HepG2 (cell line): ENCODE results near the gene UBE2N. TPM values are rescaled to one million over a fixed set of nuclear protein-coding genes. Genes with fewer than 3 reads are reported as not detected.

Source experiments
- BRD4 ChIP-seq: sonication (generic); formaldehyde crosslinking; IDR thresholded peaks from 2 replicates; pipeline ENCODE4 v1.4.0; 2020; ENCODE audit warnings: missing genetic modification reagents
- CAMTA2 ChIP-seq: sonication (generic); formaldehyde crosslinking; IDR thresholded peaks from 2 replicates; pipeline ENCODE4 v1.4.0; 2020; ENCODE audit warnings: mild to moderate bottlenecking, missing genetic modification reagents, borderline replicate concordance
- DBP ChIP-seq: sonication (generic); formaldehyde crosslinking; IDR thresholded peaks from 2 replicates; pipeline ENCODE4 v1.4.0; 2020; ENCODE audit warnings: missing genetic modification reagents; ENCODE audit errors: not compliant biosample characterization
- EP300 ChIP-seq, 3 experiments: sonication (generic) in 1 of 3; formaldehyde crosslinking in 1 of 3; IDR thresholded peaks; 2 replicates each; pipeline versions ENCODE4 v1.5.1 to v1.6.1; 2011 to 2020; ENCODE audit warnings: low read depth in 2 of 3, low read length in 2 of 3, borderline replicate concordance in 1 of 3, improper control_type of control experiment in 1 of 3, mild to moderate bottlenecking in 1 of 3, missing genetic modification reagents in 1 of 3, moderate library complexity in 1 of 3
- HNF4G ChIP-seq, 2 experiments: sonication (generic) in 1 of 2; formaldehyde crosslinking in 1 of 2; IDR thresholded peaks; 2 replicates each; pipeline versions ENCODE4 v1.4.0 to v1.6.1; 2011 to 2020; ENCODE audit warnings: borderline replicate concordance in 2 of 2, low read depth in 2 of 2, mild to moderate bottlenecking in 2 of 2, low read length in 1 of 2, missing genetic modification reagents in 1 of 2, moderate library complexity in 1 of 2
- MIER3 ChIP-seq: IDR thresholded peaks from 2 replicates; pipeline ENCODE4 v1.6.1; 2016; ENCODE audit warnings: missing compliant biosample characterization, borderline replicate concordance
- NCOA1 ChIP-seq: sonication (generic); formaldehyde crosslinking; IDR thresholded peaks from 2 replicates; pipeline ENCODE4 v1.9.0; 2021; ENCODE audit warnings: missing genetic modification reagents
- NFKBIZ ChIP-seq: IDR thresholded peaks from 2 replicates; pipeline ENCODE4 v1.6.1; 2018; ENCODE audit warnings: missing genetic modification reagents, missing compliant biosample characterization
- NKX3-1 ChIP-seq: sonication (generic); formaldehyde crosslinking; IDR thresholded peaks from 2 replicates; pipeline ENCODE4 v1.5.0; 2020; ENCODE audit warnings: missing genetic modification reagents
- PAX8 ChIP-seq: sonication (generic); formaldehyde crosslinking; IDR thresholded peaks from 2 replicates; pipeline ENCODE4 v1.8.0; 2022; ENCODE audit warnings: mild to moderate bottlenecking, missing genetic modification reagents, borderline replicate concordance
- RORA ChIP-seq: sonication (generic); formaldehyde crosslinking; IDR thresholded peaks from 2 replicates; pipeline ENCODE4 v1.5.0; 2020; ENCODE audit warnings: mild to moderate bottlenecking, missing genetic modification reagents, moderate library complexity
- SKI ChIP-seq: fragments of 450-650 bp; IDR thresholded peaks from one replicate; pipeline ENCODE4 v1.6.1; 2018; ENCODE audit warnings: mild to moderate bottlenecking; ENCODE audit not compliant: partially characterized antibody
- THYN1 ChIP-seq: sonication (generic); formaldehyde crosslinking; IDR thresholded peaks from 2 replicates; pipeline ENCODE4 v1.8.1; 2023; ENCODE audit warnings: low read depth, mild to moderate bottlenecking, moderate library complexity, missing genetic modification reagents, borderline replicate concordance
- ZNF274 ChIP-seq: sonication (generic); formaldehyde crosslinking; IDR thresholded peaks from 2 replicates; pipeline ENCODE4 v1.5.1; 2020; ENCODE audit warnings: mild to moderate bottlenecking, missing genetic modification reagents
- ZNF276 ChIP-seq: sonication (generic); formaldehyde crosslinking; IDR thresholded peaks from 2 replicates; pipeline ENCODE4 v1.4.0; 2020; ENCODE audit warnings: mild to moderate bottlenecking, low read depth, missing genetic modification reagents
- ZNF512B ChIP-seq: sonication (generic); formaldehyde crosslinking; IDR thresholded peaks from 2 replicates; pipeline ENCODE4 v1.5.1; 2020; ENCODE audit warnings: missing genetic modification reagents, mild to moderate bottlenecking, borderline replicate concordance
- ZNF761 ChIP-seq: sonication (generic); formaldehyde crosslinking; conservative IDR thresholded peaks from 2 replicates; pipeline ENCODE4 v1.4.0; 2020; ENCODE audit warnings: mild to moderate bottlenecking, missing genetic modification reagents
- ZNF775 ChIP-seq: sonication (generic); formaldehyde crosslinking; IDR thresholded peaks from 2 replicates; pipeline ENCODE4 v1.4.0; 2020; ENCODE audit warnings: missing genetic modification reagents, mild to moderate bottlenecking, moderate library complexity, borderline replicate concordance
- polyA plus RNA-seq, 8 experiments: library from polyadenylated mRNA; depleted of rRNA in 3 of 8; stranded (reverse) in 7 of 8; unstranded in 1 of 8; fragments of >200 nt; fragmentation: Illumina TruSeq in 4 of 8; extraction: Trizol in 4 of 8; gene quantifications; 2 replicates each; pipeline versions ENCODE4 v1.2.1 to v1.2.3, GENCODE V29; 2011 to 2016; ENCODE audit warnings: low read depth in 4 of 8, missing spikeins in 1 of 8, mixed read lengths in 1 of 8; ENCODE audit not compliant: insufficient read depth in 1 of 8
- total RNA-seq, 5 experiments: library from RNA; depleted of rRNA; stranded (reverse); fragments of >200 nt; fragmentation: Illumina TruSeq; extraction: Trizol; gene quantifications; 2 replicates each; pipeline ENCODE4 v1.2.3, GENCODE V29; 2016; ENCODE audit warnings: low read depth in 1 of 5
- TF ChIP-seq, protein P1 (sequence below): IDR thresholded peaks from 2 replicates; pipeline ENCODE4 v1.6.1; 2012; ENCODE audit warnings: inconsistent platforms
- TF ChIP-seq, protein P2 (sequence below): sonication (generic); formaldehyde crosslinking; IDR thresholded peaks from 2 replicates; pipeline ENCODE4 v1.4.0; 2020; ENCODE audit warnings: missing genetic modification reagents, mild to moderate bottlenecking, borderline replicate concordance

UBE2N gene
- total and polyA plus RNA-seq, 2 of the 13 experiments (the other 11 are each of a cell fraction or from before 2014, with no cell fraction given), result 188 to 197 TPM

DNA sequence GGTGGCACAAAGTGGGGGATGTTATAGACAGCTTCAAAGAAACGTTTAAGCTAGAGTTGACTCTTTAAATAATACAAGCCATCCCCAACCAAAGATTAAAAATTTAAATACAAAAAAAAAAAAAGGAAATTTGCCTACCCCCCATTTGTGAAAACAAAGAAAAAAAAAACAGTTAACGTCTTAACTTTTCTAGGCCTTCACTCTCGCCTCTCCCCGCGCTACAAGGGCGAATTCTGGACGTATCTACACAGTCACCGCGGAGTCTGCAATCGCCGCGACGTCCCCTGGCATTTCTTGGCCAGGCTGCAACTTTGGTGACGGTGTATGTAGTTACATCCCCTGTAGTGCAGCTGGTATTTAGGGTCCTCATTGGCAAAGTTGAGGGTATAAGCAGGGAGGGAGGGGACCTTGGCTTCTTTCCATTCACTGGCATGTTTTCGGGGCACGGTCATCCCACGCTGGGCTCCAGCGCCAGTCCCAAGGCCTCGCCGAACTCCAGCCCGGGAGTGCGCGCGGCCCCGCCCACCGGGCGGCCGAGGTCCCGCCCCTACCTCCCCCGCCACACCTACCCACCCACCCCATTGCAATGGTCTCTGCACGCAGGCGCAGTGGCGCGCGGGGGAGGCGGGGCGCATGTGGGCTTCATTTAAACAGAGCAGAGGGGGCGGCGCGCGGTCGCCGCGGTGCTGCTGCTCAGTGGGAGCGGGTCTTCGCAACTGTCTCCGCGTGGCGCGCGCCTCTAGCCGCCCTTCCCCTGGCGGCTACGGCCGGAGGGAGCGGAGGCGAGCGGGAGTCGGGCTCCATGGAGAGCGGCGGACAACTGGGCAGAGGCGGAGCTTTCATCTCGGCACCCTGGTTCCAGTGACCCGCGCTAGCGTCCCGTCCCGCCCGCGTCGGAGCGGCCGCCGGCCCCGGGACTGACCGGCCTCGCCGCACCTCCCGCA, 64.2 kb downstream of the UBE2N start, which contains the start of gene NUDT4 (continued):
- no peak for TF ChIP-seq ZNF276 (CRISPR knock-in tag)
- TF ChIP-seq MIER3 (CRISPR knock-in tag), result no peak
- TF ChIP-seq EP300 (IDR thresholded peaks at IDR 0.05; ENCODE audit: low read depth in 2 of 2, low read length in 2 of 2), result no peak
- TF ChIP-seq EP300 (CRISPR knock-in tag; IDR thresholded peaks at IDR 0.05; ENCODE audit: borderline replicate concordance), result no peak
- TF ChIP-seq ZNF775 (CRISPR knock-in tag), result no peak
- no peak for TF ChIP-seq NCOA1 (CRISPR knock-in tag)
- TF ChIP-seq ZNF274, result no peak
- no peak for TF ChIP-seq SKI
- no peak for TF ChIP-seq HNF4G (IDR thresholded peaks at IDR 0.05; ENCODE audit: borderline replicate concordance, low read depth, low read length)
- no peak for TF ChIP-seq HNF4G (CRISPR knock-in tag; IDR thresholded peaks at IDR 0.05; ENCODE audit: borderline replicate concordance, low read depth)
- no peak for TF ChIP-seq RORA (CRISPR knock-in tag)
- TF ChIP-seq NKX3-1, result peak; percentile 67; the same call in 1 of the 2 replicates
- TF ChIP-seq, protein P1, sequence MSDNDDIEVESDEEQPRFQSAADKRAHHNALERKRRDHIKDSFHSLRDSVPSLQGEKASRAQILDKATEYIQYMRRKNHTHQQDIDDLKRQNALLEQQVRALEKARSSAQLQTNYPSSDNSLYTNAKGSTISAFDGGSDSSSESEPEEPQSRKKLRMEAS, result peak; percentile 72; the same call in 1 of the 2 replicates
- no peak for TF ChIP-seq BRD4
- no peak; the same call in 1 of the 2 replicates for TF ChIP-seq ZNF512B (CRISPR knock-in tag)
- TF ChIP-seq DBP (CRISPR knock-in tag), result no peak
- no peak for TF ChIP-seq PAX8 (CRISPR knock-in tag)
- no peak for TF ChIP-seq NFKBIZ
- no peak for TF ChIP-seq CAMTA2 (CRISPR knock-in tag)
- TF ChIP-seq THYN1 (CRISPR knock-in tag), result no peak
- TF ChIP-seq, protein P2, sequence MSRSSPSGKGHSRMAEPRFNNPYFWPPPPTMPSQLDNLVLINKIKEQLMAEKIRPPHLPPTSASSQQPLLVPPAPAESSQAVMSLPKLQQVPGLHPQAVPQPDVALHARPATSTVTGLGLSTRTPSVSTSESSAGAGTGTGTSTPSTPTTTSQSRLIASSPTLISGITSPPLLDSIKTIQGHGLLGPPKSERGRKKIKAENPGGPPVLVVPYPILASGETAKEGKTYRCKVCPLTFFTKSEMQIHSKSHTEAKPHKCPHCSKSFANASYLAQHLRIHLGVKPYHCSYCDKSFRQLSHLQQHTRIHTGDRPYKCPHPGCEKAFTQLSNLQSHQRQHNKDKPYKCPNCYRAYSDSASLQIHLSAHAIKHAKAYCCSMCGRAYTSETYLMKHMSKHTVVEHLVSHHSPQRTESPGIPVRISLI, result no peak
- TF ChIP-seq ZNF761 (CRISPR knock-in tag), result no peak; the same call in 1 of the 2 replicates
